ENCODE data around the gene ALAD.

The ALAD gene

GRCh38 chr9:113363336-113363735 lies 37.7 kb downstream of the ALAD start:
- Mint-ChIP-seq H3K27me3 (no peaks in the 10 kb centered on the region), H3K4me3 (no peak overlapping the region), H3K27ac (ENCODE audit: low read depth) (no peak overlapping the region), H3K9me3 (no peaks in the 10 kb centered on the region), H3K4me1 (no peaks in the 10 kb centered on the region), H3K36me3 (ENCODE audit: insufficient read depth) (no peaks in the 10 kb centered on the region)
- ATAC-seq (replicated peaks; ENCODE audit: extremely low read depth, poor library complexity, severe bottlenecking) (no peak), DNase-seq (ENCODE audit: low spot score in 2 of 2) (no peak)

GRCh38 chr9:113361304-113362018 lies 39.6 kb downstream of the ALAD start:
- Mint-ChIP-seq H3K4me3 (no peak overlapping the region), H3K27me3 (no peaks in the 10 kb centered on the region), H3K36me3 (ENCODE audit: insufficient read depth) (no peaks in the 10 kb centered on the region), H3K9me3 (no peaks in the 10 kb centered on the region), H3K4me1 (no peaks in the 10 kb centered on the region), H3K27ac (ENCODE audit: low read depth) (no peak overlapping the region)
- no peak for ATAC-seq (replicated peaks; ENCODE audit: extremely low read depth, poor library complexity, severe bottlenecking)
- no peak for DNase-seq (ENCODE audit: low spot score in 2 of 2)

- Mint-ChIP-seq H3K27me3 (no peaks in the 10 kb centered on the region), H3K4me3 (no peak overlapping the region), H3K27ac (ENCODE audit: low read depth) (no peak overlapping the region), H3K9me3 (no peaks in the 10 kb centered on the region), H3K4me1 (no peaks in the 10 kb centered on the region), H3K36me3 (ENCODE audit: insufficient read depth) (no peaks in the 10 kb centered on the region)
- DNase-seq (ENCODE audit: low spot score in 2 of 2) (no peak), ATAC-seq (replicated peaks; ENCODE audit: extremely low read depth, poor library complexity, severe bottlenecking) (no peak)
Observed at GRCh38 chr9:113360242-113360842, 40.7 kb downstream of the ALAD start.

GRCh38 chr9:113359385-113359784 lies 41.7 kb downstream of the ALAD start:
- Mint-ChIP-seq H3K27ac (ENCODE audit: low read depth) (no peak overlapping the region), H3K9me3 (no peaks in the 10 kb centered on the region), H3K36me3 (ENCODE audit: insufficient read depth) (no peaks in the 10 kb centered on the region)

GRCh38 chr9:113356686-113357292 lies 44.3 kb downstream of the ALAD start:
- no peak for ATAC-seq (replicated peaks; ENCODE audit: extremely low read depth, poor library complexity, severe bottlenecking)
- Mint-ChIP-seq H3K4me3 (no peak overlapping the region), H3K36me3 (ENCODE audit: insufficient read depth) (no peaks in the 10 kb centered on the region), H3K9me3 (no peaks in the 10 kb centered on the region), H3K27ac (ENCODE audit: low read depth) (no peak overlapping the region), H3K27me3 (peaks cover 14% of the 10 kb centered on the region), H3K4me1 (no peaks in the 10 kb centered on the region)
- no peak for DNase-seq (ENCODE audit: low spot score in 2 of 2)

More at GRCh38 chr9:113359385-113359784, 41.7 kb downstream of the ALAD start:
- Mint-ChIP-seq H3K4me3 (no peak overlapping the region), H3K4me1 (no peaks in the 10 kb centered on the region), H3K27me3 (no peaks in the 10 kb centered on the region)
- DNase-seq (ENCODE audit: low spot score in 2 of 2) (no peak), ATAC-seq (replicated peaks; ENCODE audit: extremely low read depth, poor library complexity, severe bottlenecking) (no peak)

GRCh38 chr9:113355040-113355596 lies 46.0 kb downstream of the ALAD start:
- no peak overlapping the region for H3K4me3 Mint-ChIP-seq
- peaks cover 14% of the 10 kb centered on the region for H3K4me1 Mint-ChIP-seq

GRCh38 chr9:113352411-113352810 lies 48.7 kb downstream of the ALAD start:
- Mint-ChIP-seq H3K27ac (ENCODE audit: low read depth) (no peak overlapping the region), H3K4me3 (no peak overlapping the region), H3K36me3 (ENCODE audit: insufficient read depth) (peaks cover 5% of the 10 kb centered on the region), H3K9me3 (no peaks in the 10 kb centered on the region), H3K27me3 (peaks cover 39% of the 10 kb centered on the region), H3K4me1 (peaks cover 18% of the 10 kb centered on the region)
- ATAC-seq (replicated peaks; ENCODE audit: extremely low read depth, poor library complexity, severe bottlenecking) (no peak), DNase-seq (ENCODE audit: low spot score in 2 of 2) (no peak)

More at GRCh38 chr9:113355040-113355596, 46.0 kb downstream of the ALAD start:
- peaks cover 30% of the 10 kb centered on the region for H3K27me3 Mint-ChIP-seq
- H3K27ac Mint-ChIP-seq (ENCODE audit: low read depth): no peak overlapping the region
- H3K36me3 Mint-ChIP-seq (ENCODE audit: insufficient read depth): peaks cover 5% of the 10 kb centered on the region
- H3K9me3 Mint-ChIP-seq: no peaks in the 10 kb centered on the region
- no peak for ATAC-seq (replicated peaks; ENCODE audit: extremely low read depth, poor library complexity, severe bottlenecking)
- DNase-seq (ENCODE audit: low spot score in 2 of 2): no peak

GRCh38 chr9:113352006-113352405 lies 49.1 kb downstream of the ALAD start:
- DNase-seq (ENCODE audit: low spot score in 2 of 2) (no peak), ATAC-seq (replicated peaks; ENCODE audit: extremely low read depth, poor library complexity, severe bottlenecking) (no peak)
- Mint-ChIP-seq H3K36me3 (ENCODE audit: insufficient read depth) (peaks cover 5% of the 10 kb centered on the region), H3K4me1 (peaks cover 18% of the 10 kb centered on the region), H3K9me3 (no peaks in the 10 kb centered on the region), H3K4me3 (no peak overlapping the region), H3K27ac (ENCODE audit: low read depth) (no peak overlapping the region), H3K27me3 (peaks cover 42% of the 10 kb centered on the region)

- no peak overlapping the region for H3K27ac Mint-ChIP-seq (ENCODE audit: low read depth)
- peaks cover 18% of the 10 kb centered on the region for H3K4me1 Mint-ChIP-seq
- peaks cover 5% of the 10 kb centered on the region for H3K36me3 Mint-ChIP-seq (ENCODE audit: insufficient read depth)
- ATAC-seq (replicated peaks; ENCODE audit: extremely low read depth, poor library complexity, severe bottlenecking) (peak; percentile 57), DNase-seq (ENCODE audit: low spot score in 2 of 2) (no peak)
- no peaks in the 10 kb centered on the region for H3K9me3 Mint-ChIP-seq
- peaks cover 42% of the 10 kb centered on the region for H3K27me3 Mint-ChIP-seq
- H3K4me3 Mint-ChIP-seq: peak overlapping the region; percentile 82
Observed at GRCh38 chr9:113350937-113351336, 50.1 kb downstream of the ALAD start.

GRCh38 chr9:113350107-113350661 lies 50.9 kb downstream of the ALAD start:
- H3K36me3 Mint-ChIP-seq (ENCODE audit: insufficient read depth): peaks cover 5% of the 10 kb centered on the region
- peaks cover 18% of the 10 kb centered on the region for H3K4me1 Mint-ChIP-seq
- no peak for DNase-seq (ENCODE audit: low spot score in 2 of 2)
- ATAC-seq (replicated peaks; ENCODE audit: extremely low read depth, poor library complexity, severe bottlenecking): peak; percentile 21
- no peaks in the 10 kb centered on the region for H3K9me3 Mint-ChIP-seq
- H3K27ac Mint-ChIP-seq (ENCODE audit: low read depth): no peak overlapping the region
- peaks cover 42% of the 10 kb centered on the region for H3K27me3 Mint-ChIP-seq
- peak overlapping the region; percentile 82 for H3K4me3 Mint-ChIP-seq

- H3K27me3 Mint-ChIP-seq: peaks cover 42% of the 10 kb centered on the region
- H3K36me3 Mint-ChIP-seq (ENCODE audit: insufficient read depth): peaks cover 5% of the 10 kb centered on the region
- no peak for DNase-seq (ENCODE audit: low spot score in 2 of 2)
- peak; percentile 50 for ATAC-seq (replicated peaks; ENCODE audit: extremely low read depth, poor library complexity, severe bottlenecking)
- peak within 1 kb of the TSS; percentile 82 for H3K4me3 Mint-ChIP-seq
- peaks cover 18% of the 10 kb centered on the region for H3K4me1 Mint-ChIP-seq
- H3K9me3 Mint-ChIP-seq: no peaks in the 10 kb centered on the region
- no peak within 1 kb of the TSS for H3K27ac Mint-ChIP-seq (ENCODE audit: low read depth)
Observed at GRCh38 chr9:113349445-113350094, 51.5 kb downstream of the ALAD start, which contains the start of gene BSPRY. Gene BSPRY, plus strand, starts transcription at chr9:113349541. Its CDS starts 39 bp downstream, at chr9:113349580.

GRCh38 chr9:113349066-113349444 lies 52.0 kb downstream of the ALAD start:
- H3K36me3 Mint-ChIP-seq (ENCODE audit: insufficient read depth): peaks cover 5% of the 10 kb centered on the region
- ATAC-seq (replicated peaks; ENCODE audit: extremely low read depth, poor library complexity, severe bottlenecking) (no peak), DNase-seq (ENCODE audit: low spot score in 2 of 2) (no peak)
- peak overlapping the region; percentile 72 for H3K4me3 Mint-ChIP-seq
- peaks cover 42% of the 10 kb centered on the region for H3K27me3 Mint-ChIP-seq
- H3K4me1 Mint-ChIP-seq: peaks cover 18% of the 10 kb centered on the region
- no peak overlapping the region for H3K27ac Mint-ChIP-seq (ENCODE audit: low read depth)
- no peaks in the 10 kb centered on the region for H3K9me3 Mint-ChIP-seq

All from central memory CD8-positive, alpha-beta T cell (primary cell).